Hepatocyte (in vitro differentiated cells): ENCODE results near the gene SNED1. TPM values are rescaled to one million over a fixed set of nuclear protein-coding genes. Genes with fewer than 3 reads are reported as not detected.

Source experiments
- DNase-seq: peaks from one replicate; pipeline ENCODE4 v3.0.0-alpha.2; 2016; ENCODE audit warnings: low spot score
- H2AFZ ChIP-seq: fragments of 200-600 bp; sonication (generic); 2 replicates; pipeline ENCODE4 v1.6.0; 2016; ENCODE audit warnings: antibody characterized with exemption, mild to moderate bottlenecking
- H3K27ac ChIP-seq: fragments of 200-600 bp; sonication (generic); 2 replicates; pipeline ENCODE4 v1.5.1; 2016; ENCODE audit warnings: mild to moderate bottlenecking
- H3K27me3 ChIP-seq: fragments of 200-600 bp; sonication (generic); 2 replicates; pipeline ENCODE4 v1.6.1; 2016
- H3K36me3 ChIP-seq: fragments of 200-600 bp; sonication (generic); replicated peaks from 2 replicates; pipeline ENCODE4 v1.5.1; 2016; ENCODE audit warnings: low read depth; ENCODE audit not compliant: insufficient read depth
- H3K4me1 ChIP-seq: fragments of 200-600 bp; sonication (generic); 2 replicates; pipeline ENCODE4 v1.5.1; 2016; ENCODE audit warnings: mild to moderate bottlenecking, moderate library complexity; ENCODE audit not compliant: insufficient read depth
- H3K4me2 ChIP-seq: fragments of 200-600 bp; sonication (generic); 2 replicates; pipeline ENCODE4 v1.6.0; 2016
- H3K4me3 ChIP-seq: fragments of 200-600 bp; sonication (generic); 2 replicates; pipeline ENCODE4 v1.5.1; 2016; ENCODE audit warnings: mild to moderate bottlenecking
- H3K79me2 ChIP-seq: fragments of 200-600 bp; sonication (generic); 2 replicates; pipeline ENCODE4 v1.6.0; 2017; ENCODE audit warnings: mild to moderate bottlenecking
- H3K9me2 ChIP-seq: fragments of 200-600 bp; sonication (generic); replicated peaks from 2 replicates; pipeline ENCODE4 v1.6.0; 2017; ENCODE audit warnings: mild to moderate bottlenecking; ENCODE audit not compliant: insufficient read depth
- H3K9me3 ChIP-seq: fragments of 200-600 bp; sonication (generic); 2 replicates; pipeline ENCODE4 v1.5.1; 2016; ENCODE audit warnings: low read depth, mild to moderate bottlenecking
- H4K20me1 ChIP-seq: fragments of 200-600 bp; sonication (generic); 2 replicates; pipeline ENCODE4 v1.6.0; 2016; ENCODE audit warnings: mild to moderate bottlenecking; ENCODE audit not compliant: insufficient read depth, poor library complexity, severe bottlenecking
- CTCF ChIP-seq: fragments of 200-600 bp; sonication (generic); IDR thresholded peaks from 2 replicates; pipeline ENCODE4 v1.5.1; 2016; ENCODE audit warnings: antibody characterized with exemption, mild to moderate bottlenecking; ENCODE audit not compliant: poor library complexity
- EZH2 ChIP-seq: fragments of 200-600 bp; sonication (generic); IDR thresholded peaks from 2 replicates; pipeline ENCODE4 v1.6.1; 2016; ENCODE audit warnings: antibody characterized with exemption, mild to moderate bottlenecking, borderline replicate concordance
- EZH2phosphoT487 ChIP-seq: fragments of 200-600 bp; sonication (generic); IDR thresholded peaks from one replicate; pipeline ENCODE4 v1.6.1; 2018; ENCODE audit warnings: antibody characterized with exemption, mild to moderate bottlenecking, low read depth, moderate library complexity; ENCODE audit not compliant: unreplicated experiment, severe bottlenecking
- WGBS: methylation state at CpG from one replicate; pipeline ENCODE4 v1.1.6; 2016; ENCODE audit warnings: low lambda C conversion rate; ENCODE audit errors: missing lambda C conversion rate; 5-methylcytosine and 5-hydroxymethylcytosine counted together
- polyA plus RNA-seq: library from polyadenylated mRNA; unstranded; fragments of >200 nt; fragmentation: Nextera tagmentation; extraction: Ambion mirVana; gene quantifications from 2 replicates; pipeline ENCODE4 v1.2.1, GENCODE V29; 2016
- total RNA-seq: library from RNA; depleted of rRNA; stranded (reverse); fragments of >200 nt; gene quantifications from 2 replicates; pipeline ENCODE4 v1.2.3, GENCODE V29; 2014

SNED1 gene
- total and polyA plus RNA-seq, 2 experiments from 2014 or later: 4.6 to 6.5 TPM

DNA sequence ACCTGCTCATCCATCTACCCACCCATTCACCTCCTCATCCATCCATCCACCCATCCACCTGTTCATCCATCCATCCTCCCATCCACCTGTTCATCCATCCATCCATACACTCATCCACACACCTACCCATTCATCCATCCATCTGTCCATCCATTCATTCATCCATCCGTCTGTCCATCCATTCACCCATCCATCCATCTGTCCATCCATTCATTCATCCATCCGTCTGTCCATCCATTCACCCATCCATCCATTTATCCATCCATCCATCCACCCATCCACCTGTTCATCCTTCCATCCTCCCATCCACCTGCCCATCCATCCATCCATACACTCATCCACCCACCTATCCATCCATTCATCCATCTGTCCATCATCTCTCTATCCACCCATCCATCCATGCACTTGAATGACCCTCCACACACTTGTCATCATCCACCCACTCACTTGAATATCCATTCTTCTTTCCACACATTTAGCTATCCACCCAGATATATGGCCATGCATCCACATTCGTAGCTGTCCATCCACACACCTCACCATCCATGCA is 47.3 kb upstream of the SNED1 start:
- TF ChIP-seq EZH2phosphoT487 (no peak), EZH2 (no peak), CTCF (no peak)
- 93% methylated on average over 3 of the region's 3 CpGs for WGBS
- H3K9me3 ChIP-seq: no peaks in the 10 kb centered on the region
- no peak overlapping the region for H2AFZ ChIP-seq
- no peak overlapping the region for H3K4me2 ChIP-seq
- H3K79me2 ChIP-seq: no peaks in the 10 kb centered on the region
- peaks cover 6% of the 10 kb centered on the region for H3K27me3 ChIP-seq
- no peaks in the 10 kb centered on the region for H3K9me2 ChIP-seq
- H3K4me1 ChIP-seq: peaks cover 21% of the 10 kb centered on the region
- DNase-seq: no peak
- no peak overlapping the region for H3K27ac ChIP-seq
- no peak overlapping the region for H3K4me3 ChIP-seq
- H3K36me3 ChIP-seq: no peaks in the 10 kb centered on the region
- no peaks in the 10 kb centered on the region for H4K20me1 ChIP-seq

- Histone ChIP-seq H3K4me2 (no peak overlapping the region), H3K9me3 (no peaks in the 10 kb centered on the region), H3K79me2 (no peaks in the 10 kb centered on the region), H4K20me1 (no peaks in the 10 kb centered on the region), H3K27me3 (peaks cover 6% of the 10 kb centered on the region), H3K36me3 (no peaks in the 10 kb centered on the region), H3K4me1 (peaks cover 27% of the 10 kb centered on the region), H3K9me2 (no peaks in the 10 kb centered on the region), H3K27ac (no peak overlapping the region), H2AFZ (no peak overlapping the region), H3K4me3 (no peak overlapping the region)
- no peak for DNase-seq
- TF ChIP-seq CTCF (no peak), EZH2phosphoT487 (no peak), EZH2 (no peak)
- WGBS: 93% methylated on average over 14 of the region's 14 CpGs
Observed at GRCh38 chr2:240952496-240953246, 45.7 kb upstream of the SNED1 start.

GRCh38 chr2:240953426-240954410 is 44.7 kb upstream of the SNED1 start:
- Histone ChIP-seq H3K4me2 (no peak overlapping the region), H3K9me3 (no peaks in the 10 kb centered on the region), H3K4me1 (peaks cover 33% of the 10 kb centered on the region), H3K9me2 (no peaks in the 10 kb centered on the region), H3K79me2 (no peaks in the 10 kb centered on the region), H2AFZ (no peak overlapping the region), H4K20me1 (no peaks in the 10 kb centered on the region), H3K36me3 (no peaks in the 10 kb centered on the region), H3K4me3 (no peak overlapping the region), H3K27me3 (peaks cover 6% of the 10 kb centered on the region), H3K27ac (no peak overlapping the region)
- TF ChIP-seq EZH2: no peak
- no peak for TF ChIP-seq CTCF
- TF ChIP-seq EZH2phosphoT487: no peak
- no peak for DNase-seq
- 81% methylated on average over 14 of the region's 14 CpGs for WGBS
